GM19025 (cell line): ENCODE data around the gene SDC1.

ENCODE experiments used
- ATAC-seq: cut with Tn5 transposase; IDR thresholded peaks from one replicate; pipeline ENCODE4 v1.9.1; 2021; ENCODE audit warnings: mild to moderate bottlenecking, low read depth, moderate library complexity; ENCODE audit not compliant: unreplicated experiment

Gene SDC1

GRCh38 chr2:20173496-20174402 lies 51.2 kb downstream of the SDC1 start:
- no peak for ATAC-seq

GRCh38 chr2:20173064-20173463 lies 51.9 kb downstream of the SDC1 start:
- ATAC-seq = no peak

DNA sequence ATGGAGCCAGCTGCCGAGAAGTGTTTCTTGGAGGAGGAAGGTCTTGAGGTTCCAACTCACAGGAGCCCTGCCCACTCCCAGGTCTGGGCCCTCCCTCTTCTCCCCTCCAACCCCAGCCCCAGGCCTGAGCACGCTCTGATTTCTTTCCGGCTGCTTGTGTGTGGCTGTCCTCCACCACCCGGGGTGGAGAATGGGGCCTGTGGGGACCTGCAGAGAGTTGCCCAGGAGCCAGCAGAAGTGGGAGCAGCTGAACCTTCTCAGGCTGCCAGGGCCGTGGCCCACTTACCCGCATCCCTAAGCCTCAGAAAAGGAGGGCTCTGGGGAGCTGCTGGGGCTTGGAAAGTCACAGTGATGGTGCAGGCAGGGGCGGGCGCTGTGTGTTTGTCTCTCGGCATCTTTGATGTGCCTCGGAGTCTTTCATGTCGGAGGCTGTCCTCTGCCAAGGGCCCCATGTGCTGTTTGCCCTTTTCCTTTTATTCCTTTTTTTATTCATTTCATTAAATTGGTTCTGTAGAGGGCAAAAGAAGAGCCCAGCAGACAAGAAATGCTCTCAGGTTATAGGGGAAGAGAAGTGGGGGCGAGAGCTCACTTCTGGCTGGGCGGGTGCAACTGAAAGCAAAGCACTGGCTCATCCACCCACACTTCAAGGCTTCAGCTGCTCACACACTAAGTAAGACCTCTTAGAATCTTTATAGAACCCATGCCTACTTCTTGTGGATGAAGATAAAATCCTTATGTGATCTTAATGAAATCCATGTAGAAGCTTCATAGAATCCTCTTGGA lies 52.5 kb downstream of the SDC1 start:
- no peak for ATAC-seq

- no peak for ATAC-seq
Observed at GRCh38 chr2:20171445-20171977, 53.4 kb downstream of the SDC1 start.

DNA sequence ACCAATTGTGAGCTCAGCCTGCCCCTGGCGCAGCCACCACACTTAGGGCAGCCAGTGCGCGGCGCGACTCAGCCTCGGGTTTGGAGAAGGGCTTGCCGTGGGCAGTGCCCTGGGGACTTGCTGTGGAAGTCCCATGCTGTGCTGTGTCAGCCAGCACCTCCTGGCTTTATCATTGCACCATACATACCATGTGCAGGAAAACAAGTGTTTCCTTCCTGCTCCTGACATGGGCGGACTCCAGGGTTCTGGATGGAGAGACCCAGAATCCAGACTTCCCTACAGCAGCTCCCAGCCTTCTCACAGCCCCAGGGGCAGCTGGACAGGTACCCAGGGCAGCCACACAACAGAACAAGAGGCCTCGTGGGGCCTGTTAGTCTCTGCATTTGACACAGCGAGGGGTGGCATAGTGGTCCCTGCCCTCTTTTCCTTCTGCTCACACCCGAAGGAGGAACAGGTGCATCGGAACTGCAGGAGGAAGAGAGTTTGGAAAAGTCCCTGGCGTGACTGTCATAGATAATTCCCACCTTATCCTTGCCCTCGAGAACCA lies 54.2 kb downstream of the SDC1 start:
- ATAC-seq = no peak

DNA sequence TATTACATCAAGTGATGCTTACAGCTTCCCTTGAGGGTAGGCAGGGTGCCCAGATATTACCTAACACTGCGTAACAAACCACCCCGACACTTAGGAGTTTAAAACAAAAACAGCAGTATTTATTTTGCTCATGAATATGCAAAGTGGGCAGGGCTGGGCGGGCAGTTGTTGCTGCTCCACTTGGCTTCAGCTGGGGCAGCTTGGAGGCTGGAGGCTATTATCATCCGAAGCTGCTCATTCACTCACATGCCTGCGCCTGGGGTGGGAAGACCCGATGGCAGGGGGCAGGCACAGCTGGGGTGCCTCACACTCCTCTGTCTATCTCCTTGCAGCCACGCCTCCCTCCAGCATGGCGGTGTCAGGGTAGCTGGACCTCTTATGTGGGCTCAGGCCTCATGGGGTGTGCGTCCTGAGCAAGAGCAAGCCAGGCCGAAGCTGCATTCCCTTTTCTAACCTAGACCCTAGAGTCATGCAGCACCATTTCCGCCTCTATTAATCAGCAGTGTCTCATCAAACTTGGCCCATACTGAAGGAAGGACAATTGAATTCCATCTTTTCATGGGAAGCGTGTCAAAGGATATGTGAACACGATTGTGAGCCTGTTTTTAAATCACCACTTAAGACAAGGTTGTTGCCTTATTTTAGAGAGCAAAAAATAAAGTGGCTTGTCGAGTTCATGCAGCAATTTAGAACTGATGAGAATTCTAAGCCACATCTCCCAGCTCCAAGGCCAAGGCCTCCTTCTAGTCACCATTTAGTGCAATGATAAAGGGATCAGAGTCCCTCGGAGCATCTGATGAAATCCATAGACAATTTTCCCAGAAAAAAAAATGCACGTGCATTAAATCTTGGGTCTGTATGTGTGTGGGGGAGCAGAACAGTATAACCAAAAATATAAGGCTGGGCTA lies 54.9 kb downstream of the SDC1 start:
- ATAC-seq = no peak

GRCh38 chr2:20168727-20169696 lies 55.9 kb downstream of the SDC1 start:
- ATAC-seq = no peak

GRCh38 chr2:20168048-20168726 lies 56.7 kb downstream of the SDC1 start:
- ATAC-seq = no peak

DNA sequence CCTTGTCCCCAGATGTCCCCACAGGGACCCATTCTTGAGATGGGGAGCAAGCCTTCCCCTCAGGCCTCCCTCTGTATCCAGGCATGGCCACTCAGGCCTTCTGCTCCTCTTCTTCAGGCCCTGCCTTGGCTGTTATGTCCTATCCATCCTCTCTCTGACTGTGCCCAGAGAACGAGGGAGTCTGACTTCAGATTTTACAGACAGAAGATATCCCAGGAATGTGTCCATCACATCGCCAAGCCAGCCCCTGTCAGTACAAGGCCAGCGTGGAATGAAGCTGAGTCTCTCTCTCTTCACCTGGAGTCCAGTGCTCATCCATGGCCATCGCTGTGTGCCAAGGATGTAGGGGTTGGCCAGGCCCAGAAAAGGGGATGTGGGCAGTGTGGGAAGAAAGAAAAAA lies 57.6 kb downstream of the SDC1 start:
- no peak for ATAC-seq

- no peak for ATAC-seq
Observed at GRCh38 chr2:20165677-20166509, 59.0 kb downstream of the SDC1 start.

- no peak for ATAC-seq
Observed at GRCh38 chr2:20164734-20165478, 60.0 kb downstream of the SDC1 start.

- no peak for ATAC-seq
Observed at GRCh38 chr2:20164061-20164733, 60.7 kb downstream of the SDC1 start.

DNA sequence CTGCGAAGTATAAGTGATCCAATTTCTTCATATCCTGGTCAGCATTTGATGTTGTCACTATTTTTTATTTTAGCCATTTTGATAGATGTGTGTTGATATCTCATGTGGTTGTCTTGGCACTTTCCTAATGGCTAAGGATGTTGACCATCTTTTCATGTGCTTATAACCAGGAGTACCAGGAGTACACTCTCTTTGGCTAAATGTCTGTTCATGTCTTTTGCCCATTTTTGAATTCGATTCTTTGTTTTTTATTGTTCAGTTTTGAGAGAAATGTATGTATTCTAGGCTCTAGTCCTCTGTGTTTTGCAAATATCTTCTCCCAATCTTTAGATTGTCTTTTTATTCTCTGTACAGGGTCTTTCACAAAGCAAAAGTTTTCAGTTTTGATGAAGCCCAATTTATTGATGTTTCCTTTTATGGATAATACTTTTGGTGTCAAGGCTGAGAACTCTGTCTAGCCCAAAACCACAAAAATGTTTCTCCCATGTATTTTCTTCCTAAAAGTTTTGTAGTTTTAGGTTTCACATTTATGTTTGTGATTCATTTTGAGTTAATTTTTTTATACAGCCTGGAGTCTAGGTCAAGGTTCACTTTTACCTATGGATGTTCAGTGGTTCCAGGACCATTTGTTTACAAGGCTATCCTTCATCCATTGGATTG lies 65.4 kb downstream of the SDC1 start:
- ATAC-seq = no peak

DNA sequence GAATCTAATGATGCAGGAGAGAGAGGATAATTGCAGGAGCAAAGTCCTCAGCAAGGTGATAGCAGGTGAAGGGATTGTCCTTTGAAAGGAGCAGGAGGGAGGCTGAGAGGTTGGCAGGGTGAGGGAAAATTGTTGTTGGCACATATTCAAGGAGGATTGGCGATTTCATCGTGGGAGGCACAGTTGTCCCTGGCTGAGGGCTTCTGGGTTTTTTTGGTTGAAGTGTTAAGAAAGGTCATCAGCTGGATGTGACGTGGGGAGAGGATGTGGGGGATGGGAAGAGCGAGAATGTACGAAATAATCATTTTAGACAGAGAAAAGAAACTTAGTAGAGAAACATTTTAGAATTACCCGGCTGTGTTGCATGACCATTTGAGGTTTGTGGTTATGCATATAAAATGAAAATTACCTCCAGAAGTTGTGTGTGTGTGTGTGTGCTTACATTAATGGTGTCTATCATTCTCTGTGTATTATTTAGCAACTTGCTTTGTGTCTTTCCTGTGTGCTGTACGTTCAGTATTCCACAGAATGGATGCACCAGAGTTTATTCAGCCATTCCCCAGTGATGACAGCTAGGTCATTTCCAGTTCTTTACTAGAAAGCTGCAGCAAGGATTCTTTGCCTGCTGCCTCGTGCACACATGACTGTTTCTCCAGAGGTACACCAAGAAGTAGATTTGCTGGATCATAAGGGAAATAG lies 67.6 kb downstream of the SDC1 start:
- ATAC-seq = peak; percentile 42

DNA sequence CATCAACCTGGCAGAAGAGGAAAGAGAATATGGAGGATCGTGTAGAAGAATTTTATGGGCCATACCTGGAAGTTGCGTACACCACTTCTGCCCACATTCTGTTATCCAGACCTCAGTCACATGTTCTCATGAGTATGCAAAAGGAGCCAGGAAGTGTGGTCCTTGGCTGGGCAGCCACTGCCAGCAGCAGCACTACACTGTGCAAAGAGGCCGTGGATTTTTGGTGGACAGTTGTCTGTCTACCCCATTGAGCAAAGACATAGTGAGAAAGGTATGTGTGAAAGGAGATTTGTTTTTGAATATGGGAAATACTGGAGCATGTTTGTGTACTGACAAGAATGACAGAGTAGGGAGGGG lies 68.1 kb downstream of the SDC1 start:
- ATAC-seq = no peak
